HG02610 (cell line): ENCODE data around the gene EID1.
A peak's percentile ranks its signal among the peaks of the same experiment; 100 is the strongest.
"Not testable (repeated sequence)": the region's sequence is repeated elsewhere in the genome, so short reads cannot be mapped to it uniquely, and the experiment has no call there.

Source experiments
- ATAC-seq: cut with Tn5 transposase; IDR thresholded peaks from one replicate; pipeline ENCODE4 v1.9.1; 2021; ENCODE audit warnings: mild to moderate bottlenecking, moderate library complexity; ENCODE audit not compliant: unreplicated experiment

Gene EID1

GRCh38 chr15:48877630-48878595 lies at the start of gene EID1:
EID1 (plus strand) TSS chr15:48878134; CDS start chr15:48878177, 43 bp downstream.
- ATAC-seq = peak; percentile 96

GRCh38 chr15:48828471-48828870 lies 49.5 kb upstream of the EID1 start:
- no peak for ATAC-seq

- ATAC-seq = no peak
These were observed 49.0 kb upstream of the EID1 start for GRCh38 chr15:48828906-48829305.

GRCh38 chr15:48832648-48833047 lies 45.3 kb upstream of the EID1 start:
- ATAC-seq = no peak

- ATAC-seq = no peak
These were observed 44.3 kb upstream of the EID1 start for GRCh38 chr15:48833526-48834239.

- ATAC-seq = no peak
These were observed 43.2 kb upstream of the EID1 start for GRCh38 chr15:48834756-48835155.

GRCh38 chr15:48842501-48842900 lies 35.4 kb upstream of the EID1 start:
- ATAC-seq = no peak

GRCh38 chr15:48845123-48845522 lies 32.8 kb upstream of the EID1 start:
- ATAC-seq = no peak

GRCh38 chr15:48850648-48851047 lies 27.3 kb upstream of the EID1 start:
- ATAC-seq = no peak

GRCh38 chr15:48851956-48852355 lies 26.0 kb upstream of the EID1 start:
- no peak for ATAC-seq

GRCh38 chr15:48854434-48854833 lies 23.5 kb upstream of the EID1 start:
- not testable (repeated sequence) for ATAC-seq

- ATAC-seq = no peak
These were observed 22.2 kb upstream of the EID1 start for GRCh38 chr15:48855501-48856440.

- ATAC-seq = no peak
These were observed 21.0 kb upstream of the EID1 start for GRCh38 chr15:48856942-48857341.

- no peak for ATAC-seq
These were observed 19.5 kb upstream of the EID1 start for GRCh38 chr15:48858401-48858800.

GRCh38 chr15:48859426-48859825 lies 18.5 kb upstream of the EID1 start:
- no peak for ATAC-seq

- no peak for ATAC-seq
These were observed 16.0 kb upstream of the EID1 start for GRCh38 chr15:48861813-48862431.

GRCh38 chr15:48862705-48863104 lies 15.2 kb upstream of the EID1 start:
- ATAC-seq = peak; percentile 58

GRCh38 chr15:48865370-48866079 lies 12.4 kb upstream of the EID1 start:
- ATAC-seq = peak; percentile 56

- ATAC-seq = no peak
These were observed 11.8 kb upstream of the EID1 start for GRCh38 chr15:48866141-48866563.

- no peak for ATAC-seq
These were observed 9.9 kb upstream of the EID1 start for GRCh38 chr15:48868023-48868422.
